IMR-90 (cell line): ENCODE data around the gene FAM53B. TPM values are rescaled to one million over a fixed set of nuclear protein-coding genes. Genes with fewer than 3 reads are reported as not detected.

ENCODE experiments used
- ATAC-seq: fragments of 200-7000 bp; cut with Tn5 transposase; 2 replicates; pipeline ENCODE4 v1.9.1; 2020; ENCODE audit warnings: low read depth, mild to moderate bottlenecking, moderate library complexity
- BruUV-seq: library from RNA; stranded (reverse); fragments of 400-500 nt; replicated peaks from 2 replicates; lab custom pipeline; 2021; lab: Mats Ljungman, UMichigan
- CTCF ChIA-PET: fragments of 300-600 bp; formaldehyde crosslinking; extraction: SDS; loops from one replicate; lab custom pipeline; 2021; ENCODE audit warnings: antibody characterized with exemption; lab: Yijun Ruan, JAX
- POLR2A ChIA-PET: fragments of 300-600 bp; sonication (Branson Sonifier 250); formaldehyde crosslinking; loops from one replicate; lab custom pipeline; 2022; ENCODE audit warnings: antibody characterized with exemption; ENCODE audit not compliant: unreplicated experiment; lab: Charles Lee
- DNase-seq: peaks from one replicate; pipeline ENCODE4 v3.0.0; 2013
- H2AFZ ChIP-seq: replicated peaks from 2 replicates; pipeline ENCODE3; 2013; ENCODE audit warnings: low read length, mild to moderate bottlenecking; ENCODE audit not compliant: poor library complexity
- H2AK5ac ChIP-seq: 2 replicates; pipeline ENCODE4 v1.6.1; 2013; ENCODE audit warnings: low read depth, low read length, inconsistent platforms
- H2AK9ac ChIP-seq: replicated peaks from 2 replicates; pipeline ENCODE3; 2013; ENCODE audit warnings: mild to moderate bottlenecking, low read depth, low read length, moderate library complexity; ENCODE audit not compliant: poor library complexity
- H2BK120ac ChIP-seq: 2 replicates; pipeline ENCODE4 v1.6.1; 2013; ENCODE audit warnings: low read depth, low read length, inconsistent platforms
- H2BK15ac ChIP-seq: 3 replicates; pipeline ENCODE4 v1.6.1; 2013; ENCODE audit warnings: low read depth, low read length, inconsistent platforms
- H2BK20ac ChIP-seq: 2 replicates; pipeline ENCODE4 v1.6.1; 2013; ENCODE audit warnings: low read depth, mild to moderate bottlenecking, inconsistent platforms, low read length, moderate library complexity
- H2BK5ac ChIP-seq: 2 replicates; pipeline ENCODE4 v1.6.1; 2013; ENCODE audit warnings: mild to moderate bottlenecking, low read depth, low read length, inconsistent platforms; ENCODE audit not compliant: poor library complexity, severe bottlenecking
- H3K14ac ChIP-seq: replicated peaks from 2 replicates; pipeline ENCODE4 v1.6.1; 2013; ENCODE audit warnings: low read depth, low read length, inconsistent platforms
- H3K18ac ChIP-seq: 2 replicates; pipeline ENCODE4 v1.6.1; 2013; ENCODE audit warnings: low read depth, low read length, control low read depth
- H3K23ac ChIP-seq: 2 replicates; pipeline ENCODE4 v1.6.1; 2013; ENCODE audit warnings: low read depth, low read length, inconsistent platforms
- H3K27ac ChIP-seq: 2 replicates; pipeline ENCODE4 v1.5.1; 2013; ENCODE audit warnings: mild to moderate bottlenecking, control low read depth, low read length; ENCODE audit not compliant: insufficient read depth
- H3K27me3 ChIP-seq: 2 replicates; pipeline ENCODE4 v1.6.1; 2013; ENCODE audit warnings: low read length; ENCODE audit not compliant: control insufficient read depth, insufficient read depth
- H3K36me3 ChIP-seq: 2 replicates; pipeline ENCODE4 v1.6.1; 2013; ENCODE audit warnings: low read length, mixed read lengths; ENCODE audit not compliant: control insufficient read depth, insufficient read depth
- H3K4ac ChIP-seq: 2 replicates; pipeline ENCODE4 v1.6.1; 2013; ENCODE audit warnings: low read depth, low read length, inconsistent platforms
- H3K4me1 ChIP-seq: 2 replicates; pipeline ENCODE4 v1.6.1; 2013; ENCODE audit warnings: low read length, mixed read lengths; ENCODE audit not compliant: control insufficient read depth, insufficient read depth
- H3K4me2 ChIP-seq: 2 replicates; pipeline ENCODE4 v1.6.1; 2013; ENCODE audit warnings: low read depth, mild to moderate bottlenecking, control low read depth, low read length, moderate library complexity
- H3K4me3 ChIP-seq: 2 replicates; pipeline ENCODE4 v1.5.1; 2013; ENCODE audit warnings: low read depth, mild to moderate bottlenecking, control low read depth, low read length, moderate library complexity; ENCODE audit not compliant: insufficient read depth
- H3K56ac ChIP-seq: 2 replicates; pipeline ENCODE4 v1.6.1; 2013; ENCODE audit warnings: low read length, inconsistent platforms; ENCODE audit not compliant: insufficient read depth; ENCODE audit errors: extremely low read depth
- H3K79me1 ChIP-seq, 2 experiments: 2 replicates each; pipeline ENCODE4 v1.6.1; 2013; ENCODE audit warnings: low read length in 2 of 2, inconsistent platforms in 1 of 2, low read depth in 1 of 2
- H3K9ac ChIP-seq: 2 replicates; pipeline ENCODE4 v1.6.1; 2013; ENCODE audit warnings: low read depth, low read length, control low read depth
- H3K9me1 ChIP-seq: 2 replicates; pipeline ENCODE4 v1.6.1; 2013; ENCODE audit warnings: low read length, inconsistent platforms; ENCODE audit not compliant: insufficient read depth
- H3K9me3 ChIP-seq: 2 replicates; pipeline ENCODE4 v1.6.1; 2013; ENCODE audit warnings: low read length; ENCODE audit not compliant: control insufficient read depth, insufficient read depth
- H4K20me1 ChIP-seq: 2 replicates; pipeline ENCODE4 v1.6.1; 2013; ENCODE audit warnings: low read length, inconsistent platforms; ENCODE audit not compliant: insufficient read depth
- H4K5ac ChIP-seq: 2 replicates; pipeline ENCODE4 v1.6.1; 2013; ENCODE audit warnings: mild to moderate bottlenecking, low read depth, low read length, control low read depth
- H4K8ac ChIP-seq, 2 experiments: 2 replicates each; pipeline ENCODE4 v1.6.1; 2013; ENCODE audit warnings: low read depth in 2 of 2, low read length in 2 of 2, control low read depth in 1 of 2, inconsistent platforms in 1 of 2
- H4K91ac ChIP-seq: 2 replicates; pipeline ENCODE4 v1.6.1; 2013; ENCODE audit warnings: low read depth, low read length, inconsistent platforms; ENCODE audit not compliant: insufficient read depth
- BHLHE40 ChIP-seq: fragments of 150-350 bp; IDR thresholded peaks from 2 replicates; pipeline ENCODE4 v1.6.1; 2016; ENCODE audit warnings: mild to moderate bottlenecking, low read depth, low read length
- CEBPB ChIP-seq: IDR thresholded peaks from 2 replicates; pipeline ENCODE4 v1.6.1; 2012; ENCODE audit warnings: low read depth, low read length, improper control_type of control experiment
- CHD1 ChIP-seq: IDR thresholded peaks from 2 replicates; pipeline ENCODE4 v1.6.1; 2012; ENCODE audit warnings: low read depth, low read length, improper control_type of control experiment
- FOS ChIP-seq: fragments of 150-350 bp; IDR thresholded peaks from 2 replicates; pipeline ENCODE4 v1.6.1; 2016; ENCODE audit warnings: low read depth, low read length
- MAZ ChIP-seq: IDR thresholded peaks from 2 replicates; pipeline ENCODE4 v1.6.1; 2012; ENCODE audit warnings: low read depth, mild to moderate bottlenecking, low read length, improper control_type of control experiment, moderate library complexity, borderline replicate concordance
- MXI1 ChIP-seq: IDR thresholded peaks from 2 replicates; pipeline ENCODE4 v1.6.1; 2012; ENCODE audit warnings: low read depth, mild to moderate bottlenecking, low read length, moderate library complexity, borderline replicate concordance
- NFE2L2 ChIP-seq: fragments of 150-350 bp; IDR thresholded peaks from 2 replicates; pipeline ENCODE4 v1.6.1; 2016; ENCODE audit warnings: low read depth, mild to moderate bottlenecking, low read length
- RCOR1 ChIP-seq: IDR thresholded peaks from 2 replicates; pipeline ENCODE4 v1.6.1; 2012; ENCODE audit warnings: mild to moderate bottlenecking, low read length, improper control_type of control experiment; ENCODE audit not compliant: insufficient replicate concordance
- RFX5 ChIP-seq: IDR thresholded peaks from 2 replicates; pipeline ENCODE4 v1.8.0; 2012; ENCODE audit warnings: low read depth, mild to moderate bottlenecking, low read length, moderate library complexity
- WGBS, 2 experiments: methylation state at CpG; one replicate each; pipeline versions ENCODE4 v1.1.5 to v1.1.7; 2013; ENCODE audit warnings: missing lambda C conversion rate in 2 of 2; ENCODE audit not compliant: insufficient read length in 1 of 2; ENCODE audit errors: extremely low coverage in 2 of 2; 5-methylcytosine and 5-hydroxymethylcytosine counted together
- dilution Hi-C: fragments of 300-500 bp; cut with HindIII; formaldehyde crosslinking; loops from one replicate; pipeline ENCODE4 v1.14.3; 2018; ENCODE audit warnings: low sequenced_read_pairs; ENCODE audit not compliant: unreplicated experiment
- in situ Hi-C: fragments of 300-500 bp; cut with MboI; formaldehyde crosslinking; loops from 3 replicates; pipeline ENCODE4 v1.14.3; 2019; ENCODE audit warnings: low sequenced_read_pairs, inconsistent platforms, mixed read lengths
- intact Hi-C: fragments of 100-400 bp; cut with micrococcal nuclease; formaldehyde crosslinking; loops from 2 replicates; pipeline ENCODE4 v1.10.0; 2022
- polyA plus RNA-seq, 3 experiments: library from polyadenylated mRNA; depleted of rRNA; stranded (reverse); fragments of >200 nt; gene quantifications; 2 replicates each; pipeline ENCODE4 v1.2.3, GENCODE V29; 2012; ENCODE audit warnings: low replicate concordance in 1 of 3
- total RNA-seq: library from RNA; depleted of rRNA; stranded (reverse); fragments of >200 nt; gene quantifications from 2 replicates; pipeline ENCODE4 v1.2.3, GENCODE V29; 2012
- TF ChIP-seq, protein P1 (sequence below): fragments of 150-350 bp; IDR thresholded peaks from 2 replicates; pipeline ENCODE4 v1.6.1; 2016; ENCODE audit warnings: low read depth, mild to moderate bottlenecking, low read length, moderate library complexity, borderline replicate concordance
- TF ChIP-seq, protein P2 (sequence below): conservative IDR thresholded peaks from 2 replicates; pipeline ENCODE4 v1.5.1; 2012; ENCODE audit warnings: mild to moderate bottlenecking, low read depth, low read length, improper control_type of control experiment

FAM53B gene
- total and polyA plus RNA-seq, 2 of the 4 experiments (the other 2 are of a cell fraction) = 3.8 to 5.7 TPM

DNA sequence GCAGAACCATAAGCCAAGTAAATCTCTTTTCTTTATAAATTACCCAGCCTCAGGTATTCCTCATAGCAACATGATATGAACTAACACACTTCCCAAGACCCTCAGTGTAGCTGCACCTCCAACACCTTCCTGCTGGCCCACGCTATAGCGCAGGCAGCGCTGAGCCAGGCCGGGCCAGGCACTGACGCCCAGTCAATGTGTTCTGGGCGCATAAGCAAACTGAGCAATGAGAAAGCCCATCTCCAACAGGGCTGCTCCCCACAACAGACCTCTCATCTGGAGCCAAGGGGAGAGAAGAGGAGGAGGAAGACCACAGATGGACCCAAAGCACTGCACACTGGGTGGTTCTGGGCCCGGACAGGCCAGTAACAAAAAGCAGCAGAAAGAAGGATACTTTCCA, 40.8 kb downstream of the FAM53B start:
- H4K91ac ChIP-seq = no peak overlapping the region
- peaks cover 3% of the 10 kb centered on the region for H4K20me1 ChIP-seq
- peaks cover 8% of the 10 kb centered on the region; the same call in 1 of the 2 replicates for H3K36me3 ChIP-seq
- 83% methylated on average over 1 of the region's 7 CpGs; no CpG with 5 or more reads in 1 of the 2 experiments for WGBS, 2 experiments
- no peak overlapping the region for H2BK120ac ChIP-seq
- CTCF ChIA-PET = no interaction called here
- no peak overlapping the region for H2AK9ac ChIP-seq
- no peak overlapping the region for H3K18ac ChIP-seq
- no peak overlapping the region for H3K4me2 ChIP-seq
- no peak overlapping the region for H2BK20ac ChIP-seq
- intact Hi-C loops (loop anchor here (5.0 kb wide), 1 partner anchor 39 kb away; the partner anchor contains the start of gene FAM53B), in situ Hi-C loops (no loop called here), dilution Hi-C loops (no loop called here)
- TF ChIP-seq MXI1 = no peak
- TF ChIP-seq BHLHE40 = no peak
- TF ChIP-seq, protein P1, sequence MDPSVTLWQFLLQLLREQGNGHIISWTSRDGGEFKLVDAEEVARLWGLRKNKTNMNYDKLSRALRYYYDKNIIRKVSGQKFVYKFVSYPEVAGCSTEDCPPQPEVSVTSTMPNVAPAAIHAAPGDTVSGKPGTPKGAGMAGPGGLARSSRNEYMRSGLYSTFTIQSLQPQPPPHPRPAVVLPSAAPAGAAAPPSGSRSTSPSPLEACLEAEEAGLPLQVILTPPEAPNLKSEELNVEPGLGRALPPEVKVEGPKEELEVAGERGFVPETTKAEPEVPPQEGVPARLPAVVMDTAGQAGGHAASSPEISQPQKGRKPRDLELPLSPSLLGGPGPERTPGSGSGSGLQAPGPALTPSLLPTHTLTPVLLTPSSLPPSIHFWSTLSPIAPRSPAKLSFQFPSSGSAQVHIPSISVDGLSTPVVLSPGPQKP = no peak
- no peak for TF ChIP-seq RFX5
- TF ChIP-seq, protein P2, sequence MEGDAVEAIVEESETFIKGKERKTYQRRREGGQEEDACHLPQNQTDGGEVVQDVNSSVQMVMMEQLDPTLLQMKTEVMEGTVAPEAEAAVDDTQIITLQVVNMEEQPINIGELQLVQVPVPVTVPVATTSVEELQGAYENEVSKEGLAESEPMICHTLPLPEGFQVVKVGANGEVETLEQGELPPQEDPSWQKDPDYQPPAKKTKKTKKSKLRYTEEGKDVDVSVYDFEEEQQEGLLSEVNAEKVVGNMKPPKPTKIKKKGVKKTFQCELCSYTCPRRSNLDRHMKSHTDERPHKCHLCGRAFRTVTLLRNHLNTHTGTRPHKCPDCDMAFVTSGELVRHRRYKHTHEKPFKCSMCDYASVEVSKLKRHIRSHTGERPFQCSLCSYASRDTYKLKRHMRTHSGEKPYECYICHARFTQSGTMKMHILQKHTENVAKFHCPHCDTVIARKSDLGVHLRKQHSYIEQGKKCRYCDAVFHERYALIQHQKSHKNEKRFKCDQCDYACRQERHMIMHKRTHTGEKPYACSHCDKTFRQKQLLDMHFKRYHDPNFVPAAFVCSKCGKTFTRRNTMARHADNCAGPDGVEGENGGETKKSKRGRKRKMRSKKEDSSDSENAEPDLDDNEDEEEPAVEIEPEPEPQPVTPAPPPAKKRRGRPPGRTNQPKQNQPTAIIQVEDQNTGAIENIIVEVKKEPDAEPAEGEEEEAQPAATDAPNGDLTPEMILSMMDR = no peak
- TF ChIP-seq MAZ = no peak
- no peak for TF ChIP-seq RCOR1
- TF ChIP-seq NFE2L2 = no peak
- no peak for TF ChIP-seq FOS
- no peak for TF ChIP-seq CEBPB
- TF ChIP-seq CHD1 = no peak
- H2AFZ ChIP-seq = no peak overlapping the region
- H3K27ac ChIP-seq = no peak overlapping the region
- peaks cover 12% of the 10 kb centered on the region; the same call in 1 of the 2 replicates for H3K9me1 ChIP-seq
- DNase-seq (no peak), ATAC-seq (no peak)
- POLR2A ChIA-PET = no interaction called here
- no peak overlapping the region for H3K14ac ChIP-seq
- no peaks in the 10 kb centered on the region for H3K27me3 ChIP-seq
- H4K5ac ChIP-seq = no peak overlapping the region
- H4K8ac ChIP-seq = no peak overlapping the region
- no peak overlapping the region for H3K4ac ChIP-seq
- H2BK15ac ChIP-seq = no peak overlapping the region
- H2AK5ac ChIP-seq = no peak overlapping the region
- no peaks in the 10 kb centered on the region for H3K9me3 ChIP-seq
- H3K4me3 ChIP-seq = no peak overlapping the region
- H3K9ac ChIP-seq = no peak overlapping the region
- no peak overlapping the region for H3K56ac ChIP-seq
- H2BK5ac ChIP-seq = no peak overlapping the region
- H3K23ac ChIP-seq = no peak overlapping the region
- 0 out of 4 replicates have a peak, but pooled peaks cover 0 to 6% of the 10 kb centered on the region in 2 experiments for H3K79me1 ChIP-seq
- no TSS peak for BruUV-seq
- peaks cover 26% of the 10 kb centered on the region for H3K4me1 ChIP-seq
